HepG2 (cell line): ENCODE measurements around the gene NRL. TPM values are rescaled to one million over a fixed set of nuclear protein-coding genes. Genes with fewer than 3 reads are reported as not detected.

Experiments used
- ATAC-seq: fragments of 200-7000 bp; cut with Tn5 transposase; 3 replicates; pipeline ENCODE4 v1.9.1; 2020; ENCODE audit warnings: mild to moderate bottlenecking, moderate library complexity
- BruUV-seq: library from RNA; stranded (reverse); fragments of 400-500 nt; replicated peaks from 2 replicates; lab custom pipeline; 2021; lab: Mats Ljungman, UMichigan
- CTCF ChIA-PET: fragments of 300-600 bp; formaldehyde crosslinking; extraction: SDS; loops from one replicate; lab custom pipeline; 2021; ENCODE audit warnings: low total read pairs, inconsistent platforms, low intra/inter-chr PET ratio; lab: Yijun Ruan, JAX
- POLR2A ChIA-PET: fragments of 350-600 bp; sonication (Branson Sonifier 250); formaldehyde crosslinking; loops from one replicate; lab custom pipeline; 2020; ENCODE audit warnings: antibody characterized with exemption, inconsistent platforms; lab: Yijun Ruan, JAX
- DNase-seq: peaks from one replicate; pipeline ENCODE4 v3.0.0-alpha.2; 2015; ENCODE audit warnings: low spot score
- FAIRE-seq: peaks from 3 replicates; lab custom pipeline; 2011; peaks lifted over from hg19 to GRCh38; lab: Jason Lieb, UNC
- H2AFZ ChIP-seq: one replicate; pipeline ENCODE4 v1.6.1; 2011; ENCODE audit warnings: low read length, inconsistent platforms
- H3K27ac ChIP-seq: fragments of 300-600 bp; 3 replicates; pipeline ENCODE4 v1.8.0; 2011; ENCODE audit warnings: mixed run types, mild to moderate bottlenecking, mixed read lengths, low read length, inconsistent platforms; ENCODE audit not compliant: insufficient read depth; ENCODE audit errors: extremely low read length
- H3K27me3 ChIP-seq, 2 experiments: fragments of 200-600 bp in 1 of 2; 2 replicates in 1 of 2; 3 replicates in 1 of 2; pipeline versions ENCODE4 v1.6.0 to v1.8.0; 2011; ENCODE audit warnings: low read length in 2 of 2, mild to moderate bottlenecking in 2 of 2, moderate library complexity in 2 of 2, inconsistent platforms in 1 of 2; ENCODE audit not compliant: insufficient read depth in 2 of 2, control insufficient read depth in 1 of 2
- H3K36me3 ChIP-seq, 2 experiments: fragments of 200-600 bp in 1 of 2; replicated peaks in 1 of 2; 2 replicates in 1 of 2; 3 replicates in 1 of 2; pipeline versions ENCODE4 v1.5.1 to v1.8.0; 2011; ENCODE audit warnings: low read length in 2 of 2, inconsistent platforms in 1 of 2; ENCODE audit not compliant: insufficient read depth in 2 of 2, control insufficient read depth in 1 of 2
- H3K4me1 ChIP-seq: 2 replicates; pipeline ENCODE4 v1.5.1; 2012; ENCODE audit warnings: low read length, inconsistent platforms; ENCODE audit not compliant: insufficient read depth
- H3K4me2 ChIP-seq: 2 replicates; pipeline ENCODE4 v1.6.0; 2011; ENCODE audit warnings: low read depth, low read length, inconsistent platforms
- H3K4me3 ChIP-seq, 3 experiments: fragments of 200-600 bp in 1 of 3; sonication (generic), shearing (Covaris generic) in 1 of 3; replicated peaks in 1 of 3; 2 replicates each; pipeline ENCODE4 v1.5.1; 2011 to 2016; ENCODE audit warnings: low read length in 3 of 3, inconsistent platforms in 2 of 3, low read depth in 2 of 3, mild to moderate bottlenecking in 2 of 3, control low read depth in 1 of 3, mixed read lengths in 1 of 3; ENCODE audit not compliant: insufficient read depth in 1 of 3
- H3K79me2 ChIP-seq: one replicate; pipeline ENCODE4 v1.6.1; 2011; ENCODE audit warnings: low read length, inconsistent platforms; ENCODE audit not compliant: insufficient read depth
- H3K9ac ChIP-seq: 2 replicates; pipeline ENCODE4 v1.6.0; 2011; ENCODE audit warnings: mild to moderate bottlenecking, low read depth, low read length, inconsistent platforms; ENCODE audit not compliant: insufficient read depth
- H3K9me3 ChIP-seq: 2 replicates; pipeline ENCODE4 v1.5.1; 2012; ENCODE audit warnings: mild to moderate bottlenecking, low read length
- H4K20me1 ChIP-seq: 2 replicates; pipeline ENCODE4 v1.6.0; 2011; ENCODE audit warnings: inconsistent platforms, mild to moderate bottlenecking, low read length, moderate library complexity; ENCODE audit not compliant: insufficient read depth
- BRF2 ChIP-seq: sonication (generic); formaldehyde crosslinking; IDR thresholded peaks from 2 replicates; pipeline ENCODE4 v1.8.1; 2022; ENCODE audit warnings: mild to moderate bottlenecking, missing genetic modification reagents
- CC2D1A ChIP-seq: sonication (generic); formaldehyde crosslinking; IDR thresholded peaks from 2 replicates; pipeline ENCODE4 v1.8.1; 2023; ENCODE audit warnings: mild to moderate bottlenecking, missing genetic modification reagents
- HHEX ChIP-seq: IDR thresholded peaks from 2 replicates; pipeline ENCODE4 v1.6.1; 2016; ENCODE audit warnings: control low read depth
- MEIS1 ChIP-seq: sonication (generic); formaldehyde crosslinking; IDR thresholded peaks from 2 replicates; pipeline ENCODE4 v1.9.0; 2021; ENCODE audit warnings: mild to moderate bottlenecking, missing genetic modification reagents, moderate library complexity, borderline replicate concordance
- NRL ChIP-seq: sonication (generic); formaldehyde crosslinking; IDR thresholded peaks from 2 replicates; pipeline ENCODE4 v1.5.0; 2020; ENCODE audit warnings: missing genetic modification reagents, mild to moderate bottlenecking, moderate library complexity, borderline replicate concordance
- POLR2AphosphoS2 ChIP-seq: IDR thresholded peaks from 2 replicates; pipeline ENCODE4 v1.6.1; 2011; ENCODE audit warnings: low read depth, low read length, improper control_type of control experiment
- POLR2AphosphoS5 ChIP-seq: IDR thresholded peaks from 2 replicates; pipeline ENCODE4 v1.6.1; 2012; ENCODE audit warnings: low read depth, low read length
- RNF2 ChIP-seq: fragments of 450-650 bp; conservative IDR thresholded peaks from 2 replicates; pipeline ENCODE4 v1.6.1; 2016; ENCODE audit warnings: low read depth
- TBL1XR1 ChIP-seq: fragments of 150-350 bp; IDR thresholded peaks from 2 replicates; pipeline ENCODE4 v1.6.1; 2014; ENCODE audit warnings: borderline replicate concordance, low read length; ENCODE audit not compliant: partially characterized antibody
- TERF1 ChIP-seq: sonication (generic); formaldehyde crosslinking; IDR thresholded peaks from 2 replicates; pipeline ENCODE4 v1.8.0; 2022; ENCODE audit warnings: mild to moderate bottlenecking, missing genetic modification reagents, moderate library complexity
- YEATS4 ChIP-seq: sonication (generic); formaldehyde crosslinking; IDR thresholded peaks from 2 replicates; pipeline ENCODE4 v1.4.0; 2020; ENCODE audit warnings: missing genetic modification reagents, borderline replicate concordance
- ZNF383 ChIP-seq: sonication (generic); formaldehyde crosslinking; IDR thresholded peaks from 2 replicates; pipeline ENCODE4 v1.4.0; 2020; ENCODE audit warnings: missing genetic modification reagents, mild to moderate bottlenecking, borderline replicate concordance
- ZNF660 ChIP-seq: sonication (generic); formaldehyde crosslinking; IDR thresholded peaks from 2 replicates; pipeline ENCODE4 v1.5.1; 2020; ENCODE audit warnings: mild to moderate bottlenecking, low read depth, missing genetic modification reagents, borderline replicate concordance
- WGBS: methylation state at CpG from one replicate; pipeline ENCODE4 v1.1.6; 2017; ENCODE audit warnings: low lambda C conversion rate; 5-methylcytosine and 5-hydroxymethylcytosine counted together
- in situ Hi-C: cut with HindIII; loops from 2 replicates; pipeline ENCODE4 v1.10.0; 2017; ENCODE audit warnings: low pct_unique_long_range_greater_than_20kb; ENCODE audit not compliant: extremely low pct_ligation_motif_present
- intact Hi-C: fragments of 100-400 bp; cut with micrococcal nuclease; formaldehyde crosslinking; loops from one replicate; pipeline ENCODE4 v1.10.0; 2022; ENCODE audit not compliant: unreplicated experiment
- polyA plus RNA-seq, 8 experiments: library from polyadenylated mRNA; depleted of rRNA in 3 of 8; stranded (reverse) in 7 of 8; unstranded in 1 of 8; fragments of >200 nt; fragmentation: Illumina TruSeq in 4 of 8; extraction: Trizol in 4 of 8; gene quantifications; 2 replicates each; pipeline versions ENCODE4 v1.2.1 to v1.2.3, GENCODE V29; 2011 to 2016; ENCODE audit warnings: low read depth in 4 of 8, missing spikeins in 1 of 8, mixed read lengths in 1 of 8; ENCODE audit not compliant: insufficient read depth in 1 of 8
- total RNA-seq, 5 experiments: library from RNA; depleted of rRNA; stranded (reverse); fragments of >200 nt; fragmentation: Illumina TruSeq; extraction: Trizol; gene quantifications; 2 replicates each; pipeline ENCODE4 v1.2.3, GENCODE V29; 2016; ENCODE audit warnings: low read depth in 1 of 5
- TF ChIP-seq, protein P1 (sequence below): sonication (generic); formaldehyde crosslinking; IDR thresholded peaks from 2 replicates; pipeline ENCODE4 v1.4.0; 2020; ENCODE audit warnings: low read depth, missing genetic modification reagents
- TF ChIP-seq, protein P2 (sequence below): sonication (generic); formaldehyde crosslinking; IDR thresholded peaks from 2 replicates; pipeline ENCODE4 v1.5.0; 2020; ENCODE audit warnings: missing genetic modification reagents

Gene NRL
- total and polyA plus RNA-seq, 2 of the 13 experiments (the other 11 are each of a cell fraction or from before 2014, with no cell fraction given): 2.5 to 4.7 TPM

GRCh38 chr14:24123424-24124417 lies 9.0 kb upstream of the NRL start:
- Histone ChIP-seq H3K27me3 (no peaks in the 10 kb centered on the region), H3K4me3 (no peak overlapping the region), H3K36me3 (peaks cover 44 to 49% of the 10 kb centered on the region in 2 experiments), H3K4me1 (peaks cover 5% of the 10 kb centered on the region; the same call in 1 of the 2 replicates), H2AFZ (no peak overlapping the region), H3K79me2 (no peaks in the 10 kb centered on the region), H3K4me2 (no peak overlapping the region), H3K27ac (no peak overlapping the region), H4K20me1 (no peaks in the 10 kb centered on the region), H3K9me3 (no peaks in the 10 kb centered on the region), H3K9ac (no peak overlapping the region)
- ChIA-PET CTCF (no interaction called here), POLR2A (interaction anchor here (0.9 to 22.7 kb wide), 10 partner anchors 3 to 90 kb away, joined by 3 to 977 read pairs (median 13); partner anchors contain the start of genes CHMP4A, DCAF11, EMC9 and FITM1)
- ATAC-seq (peak; percentile 14), DNase-seq (no peak), FAIRE-seq (no peak)
- 95% methylated on average over 9 of the region's 9 CpGs for WGBS
- intact Hi-C loops (no loop called here), in situ Hi-C loops (loop anchor here (25.0 kb wide), 1 partner anchor 1536 kb away; the partner anchor contains the start of genes ABHD4 and DAD1)
- no TSS peak for BruUV-seq
- TF ChIP-seq NRL (CRISPR knock-in tag) (no peak), BRF2 (CRISPR knock-in tag) (no peak), TBL1XR1 (no peak), POLR2AphosphoS2 (peak; percentile 66; the same call in 1 of the 2 replicates), TERF1 (CRISPR knock-in tag) (no peak), CC2D1A (CRISPR knock-in tag) (no peak), POLR2AphosphoS5 (peak; percentile 27; the same call in 1 of the 2 replicates), ZNF660 (CRISPR knock-in tag) (no peak), RNF2 (no peak), HHEX (CRISPR knock-in tag) (no peak), YEATS4 (no peak), MEIS1 (CRISPR knock-in tag) (no peak), ZNF383 (CRISPR knock-in tag) (no peak)
- TF ChIP-seq, protein P1, sequence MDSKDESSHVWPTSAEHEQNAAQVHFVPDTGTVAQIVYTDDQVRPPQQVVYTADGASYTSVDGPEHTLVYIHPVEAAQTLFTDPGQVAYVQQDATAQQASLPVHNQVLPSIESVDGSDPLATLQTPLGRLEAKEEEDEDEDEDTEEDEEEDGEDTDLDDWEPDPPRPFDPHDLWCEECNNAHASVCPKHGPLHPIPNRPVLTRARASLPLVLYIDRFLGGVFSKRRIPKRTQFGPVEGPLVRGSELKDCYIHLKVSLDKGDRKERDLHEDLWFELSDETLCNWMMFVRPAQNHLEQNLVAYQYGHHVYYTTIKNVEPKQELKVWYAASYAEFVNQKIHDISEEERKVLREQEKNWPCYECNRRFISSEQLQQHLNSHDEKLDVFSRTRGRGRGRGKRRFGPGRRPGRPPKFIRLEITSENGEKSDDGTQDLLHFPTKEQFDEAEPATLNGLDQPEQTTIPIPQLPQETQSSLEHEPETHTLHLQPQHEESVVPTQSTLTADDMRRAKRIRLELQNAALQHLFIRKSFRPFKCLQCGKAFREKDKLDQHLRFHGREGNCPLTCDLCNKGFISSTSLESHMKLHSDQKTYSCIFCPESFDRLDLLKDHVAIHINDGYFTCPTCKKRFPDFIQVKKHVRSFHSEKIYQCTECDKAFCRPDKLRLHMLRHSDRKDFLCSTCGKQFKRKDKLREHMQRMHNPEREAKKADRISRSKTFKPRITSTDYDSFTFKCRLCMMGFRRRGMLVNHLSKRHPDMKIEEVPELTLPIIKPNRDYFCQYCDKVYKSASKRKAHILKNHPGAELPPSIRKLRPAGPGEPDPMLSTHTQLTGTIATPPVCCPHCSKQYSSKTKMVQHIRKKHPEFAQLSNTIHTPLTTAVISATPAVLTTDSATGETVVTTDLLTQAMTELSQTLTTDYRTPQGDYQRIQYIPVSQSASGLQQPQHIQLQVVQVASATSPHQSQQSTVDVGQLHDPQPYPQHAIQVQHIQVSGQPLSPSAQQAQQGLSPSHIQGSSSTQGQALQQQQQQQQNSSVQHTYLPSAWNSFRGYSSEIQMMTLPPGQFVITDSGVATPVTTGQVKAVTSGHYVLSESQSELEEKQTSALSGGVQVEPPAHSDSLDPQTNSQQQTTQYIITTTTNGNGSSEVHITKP (CRISPR knock-in tag): no peak
- TF ChIP-seq, protein P2, sequence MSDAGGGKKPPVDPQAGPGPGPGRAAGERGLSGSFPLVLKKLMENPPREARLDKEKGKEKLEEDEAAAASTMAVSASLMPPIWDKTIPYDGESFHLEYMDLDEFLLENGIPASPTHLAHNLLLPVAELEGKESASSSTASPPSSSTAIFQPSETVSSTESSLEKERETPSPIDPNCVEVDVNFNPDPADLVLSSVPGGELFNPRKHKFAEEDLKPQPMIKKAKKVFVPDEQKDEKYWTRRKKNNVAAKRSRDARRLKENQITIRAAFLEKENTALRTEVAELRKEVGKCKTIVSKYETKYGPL (CRISPR knock-in tag): no peak
